ENCODE data around the gene PACRG.

PACRG gene

GRCh38 chr6:163337958-163338357 lies 610.2 kb downstream of the PACRG start:
- H3K36me3 ChIP-seq (ENCODE audit: insufficient read depth, insufficient read length, low read length), result no peaks in the 10 kb centered on the region
- H3K27me3 ChIP-seq (ENCODE audit: insufficient read depth, insufficient read length), result no peaks in the 10 kb centered on the region
- H3K9me3 ChIP-seq (ENCODE audit: insufficient read depth, low read length), result no peaks in the 10 kb centered on the region
- H3K9ac ChIP-seq (ENCODE audit: insufficient read length, low read depth), result no peak overlapping the region
- H3K4me1 ChIP-seq (ENCODE audit: insufficient read depth, insufficient read length), result peaks cover 17% of the 10 kb centered on the region
- no peak for TF ChIP-seq YY1 (IDR thresholded peaks at IDR 0.05; ENCODE audit: insufficient read depth, insufficient read length)
- H3K4me3 ChIP-seq (ENCODE audit: insufficient read length, low read depth), result no peak overlapping the region
- DNase-seq (ENCODE audit: low read depth, low spot score), result no peak

DNA sequence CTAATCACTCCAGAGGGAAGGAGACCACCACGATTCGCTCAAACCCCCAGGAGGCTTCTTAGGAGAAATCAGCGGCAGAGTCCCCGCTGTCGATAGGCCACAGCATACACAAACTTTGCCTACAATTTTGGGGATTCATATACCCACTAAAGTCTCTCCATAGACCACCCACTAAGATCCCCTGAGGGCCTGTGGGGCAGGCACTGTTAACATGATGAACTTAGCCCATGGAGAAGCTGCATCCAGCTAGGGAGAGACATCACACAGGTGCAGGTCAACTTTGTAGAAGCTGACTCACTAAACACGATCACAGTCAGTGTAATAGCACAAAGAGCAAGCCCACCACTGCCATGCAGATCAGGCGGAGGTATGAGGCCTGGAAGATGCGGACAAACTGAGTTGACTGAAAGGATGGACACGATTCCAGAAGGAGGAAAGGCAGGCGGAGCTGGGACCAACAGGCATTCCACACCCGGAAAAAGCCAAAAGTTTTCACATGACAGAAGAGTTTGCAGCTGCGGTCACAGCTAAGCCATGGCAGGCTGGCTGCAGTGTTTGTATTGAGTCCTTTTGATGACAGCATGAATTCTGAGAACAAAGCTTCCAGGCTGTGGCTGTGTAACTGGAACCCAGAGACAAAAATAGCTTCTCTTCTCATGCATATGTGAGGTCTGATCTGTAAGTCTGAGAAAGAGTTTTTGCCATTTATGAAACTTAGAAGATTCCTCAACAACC lies 611.1 kb downstream of the PACRG start:
- Histone ChIP-seq H3K36me3 (ENCODE audit: insufficient read depth, insufficient read length, low read length) (no peaks in the 10 kb centered on the region), H3K27me3 (ENCODE audit: insufficient read depth, insufficient read length) (no peaks in the 10 kb centered on the region), H3K9ac (ENCODE audit: insufficient read length, low read depth) (no peak overlapping the region), H3K4me1 (ENCODE audit: insufficient read depth, insufficient read length) (peaks cover 17% of the 10 kb centered on the region), H3K9me3 (ENCODE audit: insufficient read depth, low read length) (no peaks in the 10 kb centered on the region), H3K4me3 (ENCODE audit: insufficient read length, low read depth) (no peak overlapping the region)
- DNase-seq (ENCODE audit: low read depth, low spot score), result peak; percentile 16
- TF ChIP-seq ZNF274 (IDR thresholded peaks at IDR 0.05; ENCODE audit: low read depth, low read length) (no peak), SUZ12 (IDR thresholded peaks at IDR 0.05; ENCODE audit: extremely low read depth, insufficient read depth, insufficient read length) (no peak), YY1 (IDR thresholded peaks at IDR 0.05; ENCODE audit: insufficient read depth, insufficient read length) (no peak)

GRCh38 chr6:163339466-163339865 lies 611.7 kb downstream of the PACRG start:
- Histone ChIP-seq H3K4me3 (ENCODE audit: insufficient read length, low read depth) (no peak overlapping the region), H3K9ac (ENCODE audit: insufficient read length, low read depth) (no peak overlapping the region), H3K27me3 (ENCODE audit: insufficient read depth, insufficient read length) (no peaks in the 10 kb centered on the region), H3K4me1 (ENCODE audit: insufficient read depth, insufficient read length) (peaks cover 17% of the 10 kb centered on the region), H3K9me3 (ENCODE audit: insufficient read depth, low read length) (no peaks in the 10 kb centered on the region), H3K36me3 (ENCODE audit: insufficient read depth, insufficient read length, low read length) (no peaks in the 10 kb centered on the region)
- no peak for DNase-seq (ENCODE audit: low read depth, low spot score)
- TF ChIP-seq ZNF274 (IDR thresholded peaks at IDR 0.05; ENCODE audit: low read depth, low read length), result no peak

DNA sequence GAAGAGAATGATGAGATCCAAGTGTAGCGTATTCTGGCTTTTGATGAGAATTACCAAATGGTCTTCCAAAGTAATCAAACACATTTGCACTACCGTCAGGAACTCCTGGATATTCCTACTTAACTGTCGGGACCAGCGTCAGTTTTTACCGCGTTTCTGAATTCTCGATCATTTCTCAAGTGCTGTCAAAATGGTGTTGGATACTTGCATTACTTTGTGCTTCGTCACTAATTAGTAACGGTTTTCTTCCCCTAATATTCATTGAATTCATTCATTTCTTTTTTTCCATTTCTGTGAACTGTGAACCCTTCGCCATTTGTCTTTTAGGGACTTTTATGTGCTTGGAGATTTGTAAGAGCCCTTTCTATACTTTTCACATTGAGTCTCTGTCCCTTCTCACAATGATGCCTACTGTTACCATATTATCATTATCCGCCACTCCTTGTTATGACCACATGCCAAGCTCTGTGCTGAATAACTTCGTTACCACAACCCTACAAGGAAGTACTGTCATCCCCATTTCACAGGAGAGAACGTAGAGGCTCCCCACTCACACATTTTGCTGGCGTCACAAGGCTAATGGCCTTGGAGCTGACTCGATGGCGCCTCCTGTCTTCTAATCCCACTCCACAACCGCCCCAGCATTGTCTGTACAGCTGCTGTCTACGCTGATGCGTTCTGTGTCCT lies 612.6 kb downstream of the PACRG start:
- DNase-seq (ENCODE audit: low read depth, low spot score), result no peak
- TF ChIP-seq YY1 (IDR thresholded peaks at IDR 0.05; ENCODE audit: insufficient read depth, insufficient read length) (no peak), ZNF274 (IDR thresholded peaks at IDR 0.05; ENCODE audit: low read depth, low read length) (no peak), SUZ12 (IDR thresholded peaks at IDR 0.05; ENCODE audit: extremely low read depth, insufficient read depth, insufficient read length) (no peak)
- no peaks in the 10 kb centered on the region for H3K27me3 ChIP-seq (ENCODE audit: insufficient read depth, insufficient read length)
- no peak overlapping the region for H3K4me3 ChIP-seq (ENCODE audit: insufficient read length, low read depth)
- H3K36me3 ChIP-seq (ENCODE audit: insufficient read depth, insufficient read length, low read length), result no peaks in the 10 kb centered on the region
- H3K4me1 ChIP-seq (ENCODE audit: insufficient read depth, insufficient read length), result peaks cover 17% of the 10 kb centered on the region
- no peak overlapping the region for H3K9ac ChIP-seq (ENCODE audit: insufficient read length, low read depth)
- no peaks in the 10 kb centered on the region for H3K9me3 ChIP-seq (ENCODE audit: insufficient read depth, low read length)

DNA sequence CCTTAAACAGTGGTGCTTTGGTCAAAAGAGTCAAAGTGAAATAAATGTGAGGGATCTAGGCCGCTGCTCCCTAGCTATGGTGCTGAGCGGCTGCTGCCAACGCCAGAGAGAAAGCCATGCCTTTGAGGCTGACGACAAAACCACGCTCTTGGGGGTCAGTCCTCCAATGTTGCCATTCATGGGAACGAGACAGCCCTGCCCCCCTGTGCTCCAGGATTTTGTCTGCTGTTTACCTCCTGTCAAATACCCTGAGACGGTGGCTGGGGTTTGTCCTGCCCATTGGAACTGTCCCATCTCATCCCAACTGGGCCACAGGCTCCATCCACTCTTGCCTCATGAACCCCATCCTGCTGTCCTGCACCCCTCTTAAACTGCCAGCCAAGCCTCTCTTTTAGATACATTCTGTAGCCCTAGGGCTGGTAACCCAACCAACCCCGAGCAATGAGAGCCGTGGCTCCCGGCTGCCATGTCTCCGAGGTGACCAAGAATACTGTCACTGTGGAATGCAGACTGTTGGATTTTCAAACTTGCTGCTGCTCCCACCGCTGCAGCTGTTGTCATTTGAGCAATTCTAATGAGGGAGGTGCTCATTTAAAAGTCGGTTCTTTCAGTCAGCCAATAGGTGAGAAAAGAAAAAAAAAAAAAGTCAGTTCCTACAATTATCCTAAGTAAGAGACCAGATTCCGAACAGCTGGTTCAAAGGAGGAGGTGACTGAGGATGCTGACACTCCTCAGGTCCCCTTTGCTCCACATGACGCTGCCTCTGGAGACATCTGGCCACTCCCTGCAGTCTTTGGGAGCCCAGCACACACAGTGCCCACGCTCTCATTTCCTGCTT lies 613.7 kb downstream of the PACRG start:
- H3K27me3 ChIP-seq (ENCODE audit: insufficient read depth, insufficient read length), result no peaks in the 10 kb centered on the region
- TF ChIP-seq YY1 (IDR thresholded peaks at IDR 0.05; ENCODE audit: insufficient read depth, insufficient read length) (no peak), SUZ12 (IDR thresholded peaks at IDR 0.05; ENCODE audit: extremely low read depth, insufficient read depth, insufficient read length) (no peak), ZNF274 (IDR thresholded peaks at IDR 0.05; ENCODE audit: low read depth, low read length) (no peak)
- no peak overlapping the region for H3K9ac ChIP-seq (ENCODE audit: insufficient read length, low read depth)
- no peaks in the 10 kb centered on the region for H3K9me3 ChIP-seq (ENCODE audit: insufficient read depth, low read length)
- H3K4me1 ChIP-seq (ENCODE audit: insufficient read depth, insufficient read length), result peaks cover 17% of the 10 kb centered on the region
- no peak overlapping the region for H3K4me3 ChIP-seq (ENCODE audit: insufficient read length, low read depth)
- no peak for DNase-seq (ENCODE audit: low read depth, low spot score)
- no peaks in the 10 kb centered on the region for H3K36me3 ChIP-seq (ENCODE audit: insufficient read depth, insufficient read length, low read length)

DNA sequence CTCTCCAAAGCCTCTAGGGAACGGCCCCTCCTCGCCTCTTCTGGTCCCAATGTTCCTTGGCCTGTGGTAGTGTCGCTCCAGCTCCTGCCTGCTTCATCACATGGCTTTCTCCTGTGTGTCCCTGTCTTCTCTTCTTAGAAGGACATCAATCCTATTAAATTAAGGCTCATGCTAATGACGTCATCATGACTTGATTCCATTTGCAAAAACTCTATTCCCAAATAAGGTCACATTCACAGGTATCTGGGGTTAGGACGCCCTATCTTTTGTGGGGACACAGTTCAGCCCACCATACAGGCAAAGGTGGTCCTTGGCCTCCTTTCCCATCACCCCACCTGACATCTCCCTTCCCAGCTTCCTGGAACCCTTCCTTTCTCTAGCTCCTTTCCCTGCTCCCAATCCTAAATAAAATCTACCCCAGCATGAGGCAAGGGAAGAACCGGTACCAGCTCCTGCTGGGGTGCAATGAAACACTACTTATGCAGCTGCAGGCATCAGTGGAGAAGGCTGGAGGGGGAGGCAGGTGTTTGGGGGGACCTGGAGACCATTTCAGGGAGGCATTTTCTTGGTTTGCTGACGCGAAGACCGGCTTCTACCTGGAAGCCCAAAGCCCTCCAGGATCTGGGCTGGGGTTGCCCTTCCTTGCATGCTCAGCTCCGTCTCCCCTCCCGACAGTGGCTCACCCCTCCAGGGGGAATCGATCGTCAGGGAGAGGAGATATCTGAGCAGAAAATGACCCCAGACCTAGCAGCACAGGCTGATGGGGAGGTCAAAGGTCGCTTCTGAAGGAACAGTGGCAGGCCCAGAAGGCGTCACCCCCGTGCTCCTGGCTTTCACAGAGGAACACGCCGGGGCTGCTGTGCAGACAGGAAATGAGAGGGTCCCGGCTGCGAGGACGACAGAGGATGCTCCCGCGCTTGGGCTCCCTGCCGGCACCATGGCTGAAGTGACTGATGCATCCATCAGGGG lies 615.1 kb downstream of the PACRG start:
- H3K9ac ChIP-seq (ENCODE audit: insufficient read length, low read depth), result no peak overlapping the region
- no peaks in the 10 kb centered on the region for H3K27me3 ChIP-seq (ENCODE audit: insufficient read depth, insufficient read length)
- DNase-seq (ENCODE audit: low read depth, low spot score), result no peak
- no peaks in the 10 kb centered on the region for H3K9me3 ChIP-seq (ENCODE audit: insufficient read depth, low read length)
- no peaks in the 10 kb centered on the region for H3K36me3 ChIP-seq (ENCODE audit: insufficient read depth, insufficient read length, low read length)
- peaks cover 17% of the 10 kb centered on the region for H3K4me1 ChIP-seq (ENCODE audit: insufficient read depth, insufficient read length)
- TF ChIP-seq ZNF274 (IDR thresholded peaks at IDR 0.05; ENCODE audit: low read depth, low read length) (no peak), YY1 (IDR thresholded peaks at IDR 0.05; ENCODE audit: insufficient read depth, insufficient read length) (no peak), SUZ12 (IDR thresholded peaks at IDR 0.05; ENCODE audit: extremely low read depth, insufficient read depth, insufficient read length) (no peak)
- no peak overlapping the region for H3K4me3 ChIP-seq (ENCODE audit: insufficient read length, low read depth)

All from NT2/D1 (cell line).